AG10803 (cell line): Measurements from ENCODE around the gene PPP1R1B.

Experiments used
- DNase-seq: peaks from one replicate; pipeline ENCODE4 v3.0.0; 2010; ENCODE audit warnings: low read depth
- H3K4me3 ChIP-seq: 2 replicates; pipeline ENCODE4 v1.5.1; 2011; ENCODE audit warnings: mild to moderate bottlenecking, low read length, control low read depth
- CTCF ChIP-seq: conservative IDR thresholded peaks from 2 replicates; pipeline ENCODE4 v1.5.1; 2011; ENCODE audit warnings: mild to moderate bottlenecking, low read length, control low read depth, inconsistent platforms

The PPP1R1B gene

GRCh38 chr17:39606434-39607056, 20.2 kb upstream of the PPP1R1B start:
- DNase-seq, result no peak
- no peak for TF ChIP-seq CTCF
- no peak overlapping the region for H3K4me3 ChIP-seq

GRCh38 chr17:39607057-39607850, 19.5 kb upstream of the PPP1R1B start:
- no peak for TF ChIP-seq CTCF
- H3K4me3 ChIP-seq, result no peak overlapping the region
- DNase-seq, result no peak

- H3K4me3 ChIP-seq, result no peak within 1 kb of the TSS
- no peak for TF ChIP-seq CTCF
- DNase-seq, result no peak
Observed at GRCh38 chr17:39607851-39608130, 19.0 kb upstream of the PPP1R1B start, which contains the start of gene NEUROD2. TSS of gene NEUROD2 (minus strand) at chr17:39607920. CDS start at chr17:39606599, 1,321 bp downstream.

DNA sequence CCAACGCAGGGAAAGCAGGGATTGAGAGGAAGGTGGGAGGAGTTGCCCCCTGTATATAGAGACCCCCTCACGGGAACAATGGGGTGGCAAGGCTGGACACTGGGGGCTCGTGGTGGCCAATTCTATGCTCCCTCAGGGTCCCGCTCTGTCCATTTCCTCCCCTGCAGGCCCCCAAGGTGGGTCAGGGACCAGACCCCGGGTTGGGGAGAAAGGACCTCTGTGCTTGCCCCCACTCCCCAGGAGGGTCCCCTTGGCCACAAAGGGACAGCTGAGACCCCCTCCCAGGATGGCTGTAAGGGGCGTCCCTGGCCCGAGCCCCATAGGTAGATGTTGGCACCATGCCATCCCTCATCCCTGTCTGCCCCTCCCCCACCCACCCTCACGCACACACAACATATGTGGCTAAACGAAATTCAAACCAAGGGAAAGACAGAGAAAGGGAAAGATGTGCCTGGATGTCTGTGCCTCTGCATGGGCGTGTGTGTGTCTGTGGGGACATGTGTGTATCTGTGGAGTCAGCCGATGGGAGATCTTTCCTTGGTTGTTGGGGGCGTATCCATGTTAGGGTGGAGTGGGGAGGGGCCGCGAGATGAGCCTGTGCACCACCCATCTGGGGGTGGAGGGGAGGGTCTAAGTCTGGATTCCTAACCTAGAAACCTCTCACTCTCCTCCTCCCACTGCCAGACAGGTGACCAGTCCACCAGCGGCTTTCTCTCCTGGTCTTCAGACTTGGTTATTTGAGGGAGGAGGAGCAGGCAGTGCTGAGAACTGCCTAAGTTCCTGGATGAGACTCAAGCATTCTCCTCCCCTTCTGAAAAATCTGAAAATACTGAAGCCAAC, 18.4 kb upstream of the PPP1R1B start:
- no peak overlapping the region for H3K4me3 ChIP-seq
- no peak for DNase-seq
- no peak for TF ChIP-seq CTCF

GRCh38 chr17:39609416-39610025, 17.2 kb upstream of the PPP1R1B start:
- TF ChIP-seq CTCF, result no peak
- no peak overlapping the region for H3K4me3 ChIP-seq
- DNase-seq, result no peak

DNA sequence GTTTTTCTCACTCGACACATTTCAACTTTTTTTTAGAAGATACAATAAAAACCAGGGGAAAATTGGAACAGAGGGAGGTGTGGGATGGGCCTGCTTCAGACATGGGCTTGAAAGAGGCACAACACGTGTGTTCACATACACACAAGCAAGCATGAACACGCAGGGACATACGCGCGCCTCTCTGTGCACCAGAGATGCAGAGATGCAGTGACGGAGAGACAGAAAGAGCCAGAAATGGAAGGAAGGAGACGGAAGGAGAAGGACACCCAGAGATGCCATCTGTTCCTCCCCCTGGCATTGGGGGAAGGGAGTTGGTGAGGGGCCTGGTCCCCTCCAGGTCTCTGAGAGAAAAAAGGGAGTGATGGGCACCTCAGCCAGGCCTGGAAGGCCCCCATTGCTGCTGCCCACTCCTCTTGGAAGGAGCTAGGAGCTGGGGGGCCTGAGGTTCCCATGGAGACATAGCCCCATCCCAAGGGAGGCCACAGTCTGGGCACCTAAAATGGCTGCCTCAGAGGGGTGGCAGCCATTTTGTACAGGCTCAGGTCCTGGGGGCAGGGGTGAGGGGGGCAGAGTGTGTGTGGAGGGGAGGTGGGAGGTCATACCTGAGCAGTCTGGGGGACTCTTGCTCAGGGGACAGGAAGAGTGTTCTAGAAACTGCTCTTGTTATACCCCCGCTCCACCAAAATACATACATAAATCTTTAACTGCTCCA, 15.2 kb upstream of the PPP1R1B start:
- H3K4me3 ChIP-seq, result no peak overlapping the region
- TF ChIP-seq CTCF, result no peak
- no peak for DNase-seq
